Osteoblast (primary cell): ENCODE data around the gene EPM2AIP1. TPM values are rescaled to one million over a fixed set of nuclear protein-coding genes. Genes with fewer than 3 reads are reported as not detected.

Source experiments
- DNase-seq: peaks from one replicate; pipeline ENCODE4 v3.0.0; 2011; ENCODE audit warnings: low spot score, mixed read lengths; ENCODE audit not compliant: insufficient read length; ENCODE audit errors: missing footprints
- H2AFZ ChIP-seq: 2 replicates; pipeline ENCODE4 v1.6.0; 2011; ENCODE audit warnings: mild to moderate bottlenecking, low read length
- H3K27ac ChIP-seq: 2 replicates; pipeline ENCODE4 v1.5.1; 2011; ENCODE audit warnings: mild to moderate bottlenecking, low read depth, low read length, moderate library complexity
- H3K27me3 ChIP-seq: 2 replicates; pipeline ENCODE4 v1.6.0; 2012; ENCODE audit warnings: mild to moderate bottlenecking, control low read depth, inconsistent platforms, low read length, moderate library complexity; ENCODE audit not compliant: insufficient read depth
- H3K36me3 ChIP-seq: 2 replicates; pipeline ENCODE4 v1.5.1; 2011; ENCODE audit warnings: mild to moderate bottlenecking, low read length, control low read depth, moderate library complexity; ENCODE audit not compliant: insufficient read depth
- H3K4me1 ChIP-seq: 2 replicates; pipeline ENCODE4 v1.5.1; 2011; ENCODE audit warnings: mild to moderate bottlenecking, low read length, control low read depth, moderate library complexity; ENCODE audit not compliant: insufficient read depth
- H3K4me2 ChIP-seq: 2 replicates; pipeline ENCODE4 v1.6.0; 2011; ENCODE audit warnings: mild to moderate bottlenecking, low read length; ENCODE audit not compliant: insufficient read depth
- H3K4me3 ChIP-seq: fragments of 200-600 bp; sonication (generic); 3 replicates; pipeline ENCODE4 v1.5.1; 2012; ENCODE audit warnings: mild to moderate bottlenecking, low read length, inconsistent platforms; ENCODE audit not compliant: insufficient read depth
- H3K79me2 ChIP-seq: 2 replicates; pipeline ENCODE4 v1.6.0; 2012; ENCODE audit warnings: mild to moderate bottlenecking, low read length, control low read depth, inconsistent platforms; ENCODE audit not compliant: insufficient read depth
- H3K9me3 ChIP-seq: 2 replicates; pipeline ENCODE4 v1.5.1; 2011; ENCODE audit warnings: low read depth, low read length, control low read depth
- H4K20me1 ChIP-seq: 2 replicates; pipeline ENCODE4 v1.6.0; 2012; ENCODE audit warnings: mild to moderate bottlenecking, low read length, control low read depth; ENCODE audit not compliant: insufficient read depth
- CTCF ChIP-seq: IDR thresholded peaks from 2 replicates; pipeline ENCODE4 v1.5.1; 2011; ENCODE audit warnings: mild to moderate bottlenecking, low read depth, low read length, moderate library complexity; ENCODE audit errors: extremely low read depth
- total RNA-seq: library from RNA; depleted of rRNA; stranded (reverse); fragments of >200 nt; gene quantifications from 2 replicates; pipeline ENCODE4 v1.2.3, GENCODE V29; 2012

The EPM2AIP1 gene
- total RNA-seq, 1 donor: 22.8 TPM

- no peak for DNase-seq
- no peak for TF ChIP-seq CTCF
Observed at GRCh38 chr3:37039161-37039846, 46.4 kb upstream of the EPM2AIP1 start.

GRCh38 chr3:37037352-37037751 lies 44.4 kb upstream of the EPM2AIP1 start:
- Histone ChIP-seq H3K9me3 (peaks cover 7% of the 10 kb centered on the region), H3K4me3 (no peak overlapping the region), H3K79me2 (no peaks in the 10 kb centered on the region), H3K27me3 (no peaks in the 10 kb centered on the region), H3K36me3 (peaks cover 41% of the 10 kb centered on the region), H3K4me2 (no peak overlapping the region), H3K27ac (no peak overlapping the region), H2AFZ (no peak overlapping the region), H4K20me1 (no peaks in the 10 kb centered on the region), H3K4me1 (no peaks in the 10 kb centered on the region)
- no peak for TF ChIP-seq CTCF
- no peak for DNase-seq

More at GRCh38 chr3:37039161-37039846, 46.4 kb upstream of the EPM2AIP1 start:
- H3K27me3 ChIP-seq: no peaks in the 10 kb centered on the region
- H3K4me2 ChIP-seq: no peak overlapping the region
- H3K79me2 ChIP-seq: no peaks in the 10 kb centered on the region
- no peaks in the 10 kb centered on the region for H3K4me1 ChIP-seq
- no peak overlapping the region for H3K27ac ChIP-seq
- H3K9me3 ChIP-seq: peaks cover 7% of the 10 kb centered on the region
- no peaks in the 10 kb centered on the region for H4K20me1 ChIP-seq
- peaks cover 35% of the 10 kb centered on the region for H3K36me3 ChIP-seq
- no peak overlapping the region for H3K4me3 ChIP-seq
- no peak overlapping the region for H2AFZ ChIP-seq

GRCh38 chr3:37032961-37033360 lies 40.0 kb upstream of the EPM2AIP1 start:
- Histone ChIP-seq H3K36me3 (peaks cover 51% of the 10 kb centered on the region), H3K27me3 (no peaks in the 10 kb centered on the region), H3K79me2 (no peaks in the 10 kb centered on the region), H2AFZ (no peak overlapping the region), H3K4me3 (no peak overlapping the region), H3K27ac (no peak overlapping the region), H3K4me2 (no peak overlapping the region), H3K9me3 (peaks cover 7% of the 10 kb centered on the region), H4K20me1 (no peaks in the 10 kb centered on the region), H3K4me1 (peaks cover 3% of the 10 kb centered on the region)
- DNase-seq: no peak
- no peak for TF ChIP-seq CTCF

- Histone ChIP-seq H3K27ac (no peak overlapping the region), H3K4me2 (no peak overlapping the region), H3K79me2 (no peaks in the 10 kb centered on the region), H4K20me1 (no peaks in the 10 kb centered on the region), H3K4me1 (peaks cover 3% of the 10 kb centered on the region), H3K36me3 (peaks cover 50% of the 10 kb centered on the region), H2AFZ (no peak overlapping the region), H3K4me3 (no peak overlapping the region), H3K9me3 (peaks cover 5% of the 10 kb centered on the region), H3K27me3 (no peaks in the 10 kb centered on the region)
- TF ChIP-seq CTCF: no peak
- no peak for DNase-seq
Observed at GRCh38 chr3:37031096-37031682, 38.3 kb upstream of the EPM2AIP1 start.
